ENCODE results near the gene DCAF6.

DCAF6 gene

DNA sequence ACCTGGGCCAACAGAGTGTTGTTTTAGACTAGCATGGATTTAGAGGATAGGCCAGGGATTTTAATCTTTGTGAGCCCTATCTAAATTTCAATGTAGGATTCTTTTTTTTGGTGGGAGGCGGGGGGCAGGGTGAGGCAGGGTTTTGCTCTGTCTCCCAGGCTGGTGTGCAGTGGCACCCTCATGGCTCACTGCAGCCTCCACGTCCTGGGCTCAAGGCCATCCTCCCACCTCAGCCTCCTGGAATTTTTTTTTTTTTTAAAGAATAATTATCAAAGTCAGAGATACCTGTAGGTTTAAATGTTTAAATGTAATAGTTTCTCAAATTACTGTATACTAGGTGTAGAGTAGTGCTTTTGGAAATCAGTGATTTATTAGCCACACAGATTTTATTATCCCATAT is 3.8 kb downstream of the DCAF6 start:
- H3K27ac ChIP-seq (ENCODE audit: low read length) = no peak overlapping the region
- peaks cover 6% of the 10 kb centered on the region for H3K36me3 ChIP-seq (replicated peaks; ENCODE audit: low read depth, low read length)
- peaks cover 36% of the 10 kb centered on the region for H4K20me1 ChIP-seq (ENCODE audit: insufficient read depth, low read length)
- H3K9me3 ChIP-seq (ENCODE audit: insufficient read depth, low read length) = no peaks in the 10 kb centered on the region
- H3K4me3 ChIP-seq (ENCODE audit: low read length) = no peak overlapping the region
- no peaks in the 10 kb centered on the region for H3K27me3 ChIP-seq (ENCODE audit: low read depth, low read length)
- H3K4me2 ChIP-seq (ENCODE audit: low read length) = no peak overlapping the region
- H3K4me1 ChIP-seq (ENCODE audit: low read length) = peaks cover 8% of the 10 kb centered on the region
- no peak overlapping the region for H2AFZ ChIP-seq (ENCODE audit: low read depth, low read length)
- H3K79me2 ChIP-seq (ENCODE audit: low read length) = peaks cover 87% of the 10 kb centered on the region
- no peak for TF ChIP-seq EZH2phosphoT487 (IDR thresholded peaks at IDR 0.05; ENCODE audit: low read depth)
- TF ChIP-seq, protein P1, sequence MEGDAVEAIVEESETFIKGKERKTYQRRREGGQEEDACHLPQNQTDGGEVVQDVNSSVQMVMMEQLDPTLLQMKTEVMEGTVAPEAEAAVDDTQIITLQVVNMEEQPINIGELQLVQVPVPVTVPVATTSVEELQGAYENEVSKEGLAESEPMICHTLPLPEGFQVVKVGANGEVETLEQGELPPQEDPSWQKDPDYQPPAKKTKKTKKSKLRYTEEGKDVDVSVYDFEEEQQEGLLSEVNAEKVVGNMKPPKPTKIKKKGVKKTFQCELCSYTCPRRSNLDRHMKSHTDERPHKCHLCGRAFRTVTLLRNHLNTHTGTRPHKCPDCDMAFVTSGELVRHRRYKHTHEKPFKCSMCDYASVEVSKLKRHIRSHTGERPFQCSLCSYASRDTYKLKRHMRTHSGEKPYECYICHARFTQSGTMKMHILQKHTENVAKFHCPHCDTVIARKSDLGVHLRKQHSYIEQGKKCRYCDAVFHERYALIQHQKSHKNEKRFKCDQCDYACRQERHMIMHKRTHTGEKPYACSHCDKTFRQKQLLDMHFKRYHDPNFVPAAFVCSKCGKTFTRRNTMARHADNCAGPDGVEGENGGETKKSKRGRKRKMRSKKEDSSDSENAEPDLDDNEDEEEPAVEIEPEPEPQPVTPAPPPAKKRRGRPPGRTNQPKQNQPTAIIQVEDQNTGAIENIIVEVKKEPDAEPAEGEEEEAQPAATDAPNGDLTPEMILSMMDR (IDR thresholded peaks at IDR 0.05; ENCODE audit: low read depth, low read length) = no peak
- H3K9ac ChIP-seq (ENCODE audit: low read length) = no peak overlapping the region

DNA sequence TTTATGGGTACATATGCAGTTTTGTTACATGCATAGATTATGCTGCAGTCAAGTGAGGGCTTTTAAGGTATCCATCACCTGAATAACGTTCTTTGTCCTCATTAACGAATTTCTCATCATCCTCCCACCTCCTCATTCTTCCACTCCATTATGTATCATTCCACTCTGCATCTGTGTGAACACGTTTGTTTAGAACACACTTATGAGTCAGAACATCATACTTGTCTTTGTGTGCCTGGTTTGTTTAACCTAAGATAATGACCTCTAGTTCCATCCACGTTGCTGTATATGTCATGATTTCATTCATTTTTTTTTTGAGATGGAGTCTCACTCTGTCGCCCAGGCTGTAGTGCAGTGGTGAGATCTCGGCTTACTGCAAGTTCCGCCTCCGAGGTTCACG is 7.1 kb downstream of the DCAF6 start:
- H2AFZ ChIP-seq (ENCODE audit: low read depth, low read length) = no peak overlapping the region
- H3K27ac ChIP-seq (ENCODE audit: low read length) = no peak overlapping the region
- H3K9ac ChIP-seq (ENCODE audit: low read length) = no peak overlapping the region
- peaks cover 2% of the 10 kb centered on the region for H3K4me1 ChIP-seq (ENCODE audit: low read length)
- H3K79me2 ChIP-seq (ENCODE audit: low read length) = peaks cover 97% of the 10 kb centered on the region
- H4K20me1 ChIP-seq (ENCODE audit: insufficient read depth, low read length) = peaks cover 54% of the 10 kb centered on the region
- TF ChIP-seq, protein P1 (IDR thresholded peaks at IDR 0.05; ENCODE audit: low read depth, low read length) = no peak
- no peak for TF ChIP-seq EZH2phosphoT487 (IDR thresholded peaks at IDR 0.05; ENCODE audit: low read depth)
- H3K27me3 ChIP-seq (ENCODE audit: low read depth, low read length) = no peaks in the 10 kb centered on the region
- no peak overlapping the region for H3K4me3 ChIP-seq (ENCODE audit: low read length)
- H3K36me3 ChIP-seq (replicated peaks; ENCODE audit: low read depth, low read length) = peaks cover 6% of the 10 kb centered on the region
- H3K4me2 ChIP-seq (ENCODE audit: low read length) = no peak overlapping the region
- H3K9me3 ChIP-seq (ENCODE audit: insufficient read depth, low read length) = no peaks in the 10 kb centered on the region

DNA sequence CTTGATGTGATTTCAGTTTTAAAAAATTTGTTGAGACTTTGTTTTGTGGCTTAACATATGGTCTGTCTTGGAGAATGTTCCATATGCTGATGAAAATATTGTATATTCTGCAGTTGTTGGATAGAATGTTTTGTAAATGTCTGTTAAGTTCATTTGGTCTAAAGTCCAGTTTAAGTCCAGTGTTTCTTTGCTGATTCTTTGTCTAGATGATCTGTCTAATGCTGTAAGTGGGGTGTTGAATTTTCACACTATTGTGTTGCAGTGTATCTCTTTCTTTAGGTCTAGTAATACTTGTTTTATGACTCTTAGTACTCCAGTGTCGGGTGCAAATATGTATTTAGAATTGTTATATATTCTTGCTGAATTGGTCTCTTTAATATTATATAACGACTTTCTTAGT is 11.2 kb downstream of the DCAF6 start:
- Histone ChIP-seq H3K9me3 (ENCODE audit: insufficient read depth, low read length) (no peaks in the 10 kb centered on the region), H3K79me2 (ENCODE audit: low read length) (peaks cover 66% of the 10 kb centered on the region), H2AFZ (ENCODE audit: low read depth, low read length) (no peak overlapping the region), H3K4me1 (ENCODE audit: low read length) (no peaks in the 10 kb centered on the region), H3K4me3 (ENCODE audit: low read length) (no peak overlapping the region), H3K4me2 (ENCODE audit: low read length) (no peak overlapping the region), H3K9ac (ENCODE audit: low read length) (no peak overlapping the region), H3K27ac (ENCODE audit: low read length) (no peak overlapping the region), H3K27me3 (ENCODE audit: low read depth, low read length) (no peaks in the 10 kb centered on the region), H3K36me3 (replicated peaks; ENCODE audit: low read depth, low read length) (peaks cover 10% of the 10 kb centered on the region), H4K20me1 (ENCODE audit: insufficient read depth, low read length) (peaks cover 50% of the 10 kb centered on the region)
- TF ChIP-seq, protein P1 (IDR thresholded peaks at IDR 0.05; ENCODE audit: low read depth, low read length) = no peak
- no peak for TF ChIP-seq EZH2phosphoT487 (IDR thresholded peaks at IDR 0.05; ENCODE audit: low read depth)

DNA sequence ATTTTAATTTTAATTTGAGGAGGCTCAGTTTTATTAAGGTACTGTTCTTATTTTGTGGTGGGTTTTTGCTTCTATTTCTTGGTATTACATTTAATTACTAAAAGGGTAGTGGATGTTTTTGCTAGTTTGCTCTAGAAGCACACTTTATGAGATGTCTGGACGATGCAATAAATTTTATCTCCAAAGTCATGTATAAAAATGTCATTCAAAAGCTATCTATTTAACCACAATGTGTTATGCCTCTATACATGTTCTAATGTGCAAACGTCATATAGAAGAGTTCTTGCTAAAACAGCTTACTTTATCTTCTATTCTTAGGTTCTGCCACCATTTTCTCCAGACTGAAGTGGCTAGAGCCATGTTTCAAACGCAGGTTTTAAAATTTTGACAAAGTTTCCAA is 13.3 kb downstream of the DCAF6 start:
- no peaks in the 10 kb centered on the region for H3K4me1 ChIP-seq (ENCODE audit: low read length)
- no peak overlapping the region for H3K4me2 ChIP-seq (ENCODE audit: low read length)
- H3K4me3 ChIP-seq (ENCODE audit: low read length) = no peak overlapping the region
- TF ChIP-seq, protein P1 (IDR thresholded peaks at IDR 0.05; ENCODE audit: low read depth, low read length) = no peak
- no peak for TF ChIP-seq EZH2phosphoT487 (IDR thresholded peaks at IDR 0.05; ENCODE audit: low read depth)
- H2AFZ ChIP-seq (ENCODE audit: low read depth, low read length) = no peak overlapping the region
- H3K27me3 ChIP-seq (ENCODE audit: low read depth, low read length) = no peaks in the 10 kb centered on the region
- H3K36me3 ChIP-seq (replicated peaks; ENCODE audit: low read depth, low read length) = peaks cover 13% of the 10 kb centered on the region
- H4K20me1 ChIP-seq (ENCODE audit: insufficient read depth, low read length) = peaks cover 44% of the 10 kb centered on the region
- peaks cover 47% of the 10 kb centered on the region for H3K79me2 ChIP-seq (ENCODE audit: low read length)
- no peaks in the 10 kb centered on the region for H3K9me3 ChIP-seq (ENCODE audit: insufficient read depth, low read length)
- no peak overlapping the region for H3K27ac ChIP-seq (ENCODE audit: low read length)
- H3K9ac ChIP-seq (ENCODE audit: low read length) = no peak overlapping the region
